ENCODE results near the gene KIR2DL4.
"Not testable (repeated sequence)": the region's sequence is repeated elsewhere in the genome, so short reads cannot be mapped to it uniquely, and the experiment has no call there.

Gene KIR2DL4

GRCh38 chr19:54817670-54818536, 14.5 kb downstream of the KIR2DL4 start:
- TF ChIP-seq, protein P1, sequence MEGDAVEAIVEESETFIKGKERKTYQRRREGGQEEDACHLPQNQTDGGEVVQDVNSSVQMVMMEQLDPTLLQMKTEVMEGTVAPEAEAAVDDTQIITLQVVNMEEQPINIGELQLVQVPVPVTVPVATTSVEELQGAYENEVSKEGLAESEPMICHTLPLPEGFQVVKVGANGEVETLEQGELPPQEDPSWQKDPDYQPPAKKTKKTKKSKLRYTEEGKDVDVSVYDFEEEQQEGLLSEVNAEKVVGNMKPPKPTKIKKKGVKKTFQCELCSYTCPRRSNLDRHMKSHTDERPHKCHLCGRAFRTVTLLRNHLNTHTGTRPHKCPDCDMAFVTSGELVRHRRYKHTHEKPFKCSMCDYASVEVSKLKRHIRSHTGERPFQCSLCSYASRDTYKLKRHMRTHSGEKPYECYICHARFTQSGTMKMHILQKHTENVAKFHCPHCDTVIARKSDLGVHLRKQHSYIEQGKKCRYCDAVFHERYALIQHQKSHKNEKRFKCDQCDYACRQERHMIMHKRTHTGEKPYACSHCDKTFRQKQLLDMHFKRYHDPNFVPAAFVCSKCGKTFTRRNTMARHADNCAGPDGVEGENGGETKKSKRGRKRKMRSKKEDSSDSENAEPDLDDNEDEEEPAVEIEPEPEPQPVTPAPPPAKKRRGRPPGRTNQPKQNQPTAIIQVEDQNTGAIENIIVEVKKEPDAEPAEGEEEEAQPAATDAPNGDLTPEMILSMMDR (IDR thresholded peaks at IDR 0.05; ENCODE audit: unreplicated experiment in 3 of 3), result no peak
- peaks cover 6% of the 10 kb centered on the region for H3K36me3 Mint-ChIP-seq (ENCODE audit: low read depth)
- H3K27ac Mint-ChIP-seq, result no peak overlapping the region
- no peak overlapping the region for H3K4me3 Mint-ChIP-seq
- peaks cover 67% of the 10 kb centered on the region for H3K9me3 Mint-ChIP-seq
- no peaks in the 10 kb centered on the region for H3K27me3 Mint-ChIP-seq (ENCODE audit: low read depth)
- no peaks in the 10 kb centered on the region for H3K4me1 Mint-ChIP-seq

GRCh38 chr19:54824416-54824815, 21.0 kb downstream of the KIR2DL4 start:
- not testable (repeated sequence) for H3K4me1 Mint-ChIP-seq; H3K36me3 Mint-ChIP-seq (ENCODE audit: low read depth); H3K27me3 Mint-ChIP-seq (ENCODE audit: low read depth); H3K27ac Mint-ChIP-seq; H3K4me3 Mint-ChIP-seq
- H3K9me3 Mint-ChIP-seq, result peaks cover 41% of the 10 kb centered on the region

- H3K36me3 Mint-ChIP-seq (ENCODE audit: low read depth); H3K4me3 Mint-ChIP-seq; H3K27me3 Mint-ChIP-seq (ENCODE audit: low read depth); H3K4me1 Mint-ChIP-seq; H3K27ac Mint-ChIP-seq: not testable (repeated sequence)
- peaks cover 41% of the 10 kb centered on the region for H3K9me3 Mint-ChIP-seq
Measured at GRCh38 chr19:54825326-54825725, 21.9 kb downstream of the KIR2DL4 start.

DNA sequence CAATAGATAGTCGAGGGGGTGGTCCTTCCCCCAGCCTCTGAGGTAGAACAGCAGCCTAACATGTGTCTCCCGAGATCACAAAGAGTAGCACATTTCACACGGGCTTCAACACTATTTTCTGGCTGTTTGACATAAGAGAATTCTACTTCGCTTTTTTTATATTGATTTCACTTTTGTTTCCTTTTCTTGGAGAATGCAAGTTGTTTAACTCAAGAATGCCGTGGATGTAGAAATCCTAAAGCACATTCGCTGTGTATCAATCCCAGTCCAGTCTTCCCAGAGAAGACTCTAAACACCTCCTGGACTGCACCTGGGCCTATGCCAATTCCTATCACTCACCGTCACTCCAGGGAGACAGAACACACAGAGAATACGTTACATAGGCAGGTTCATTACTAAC, 24.7 kb downstream of the KIR2DL4 start:
- H3K4me1 Mint-ChIP-seq; H3K27ac Mint-ChIP-seq; H3K27me3 Mint-ChIP-seq (ENCODE audit: low read depth); H3K4me3 Mint-ChIP-seq; H3K36me3 Mint-ChIP-seq (ENCODE audit: low read depth): not testable (repeated sequence)
- peaks cover 43% of the 10 kb centered on the region for H3K9me3 Mint-ChIP-seq

GRCh38 chr19:54832496-54832895, 29.1 kb downstream of the KIR2DL4 start, which contains the start of gene KIR2DS4:
KIR2DS4 (plus strand) TSS chr19:54832676.
- peaks cover 43% of the 10 kb centered on the region for H3K9me3 Mint-ChIP-seq
- H3K4me1 Mint-ChIP-seq; H3K36me3 Mint-ChIP-seq (ENCODE audit: low read depth); H3K4me3 Mint-ChIP-seq; H3K27me3 Mint-ChIP-seq (ENCODE audit: low read depth); H3K27ac Mint-ChIP-seq: not testable (repeated sequence)

DNA sequence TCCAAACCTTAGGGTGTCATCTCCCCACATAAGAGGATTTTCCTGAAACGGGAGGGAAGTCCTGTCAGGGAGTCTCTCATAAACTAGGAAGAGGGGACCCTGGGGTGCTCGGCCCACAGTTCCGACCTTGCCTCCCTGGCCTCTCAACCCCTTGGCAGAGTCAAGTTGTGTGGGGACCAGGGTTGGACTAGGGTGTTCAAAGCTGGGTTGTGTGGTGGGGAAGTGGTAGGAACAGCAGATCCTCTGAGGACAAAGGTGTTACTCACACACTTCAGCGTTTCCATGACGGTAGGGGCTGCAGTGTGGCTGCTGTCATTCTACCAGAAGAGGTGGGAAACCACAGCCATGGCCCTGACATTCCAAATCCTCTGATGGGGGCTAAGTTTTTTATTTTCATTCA, 31.7 kb downstream of the KIR2DL4 start:
- H3K27me3 Mint-ChIP-seq (ENCODE audit: low read depth); H3K36me3 Mint-ChIP-seq (ENCODE audit: low read depth); H3K4me1 Mint-ChIP-seq; H3K27ac Mint-ChIP-seq; H3K4me3 Mint-ChIP-seq: not testable (repeated sequence)
- H3K9me3 Mint-ChIP-seq, result peaks cover 47% of the 10 kb centered on the region

DNA sequence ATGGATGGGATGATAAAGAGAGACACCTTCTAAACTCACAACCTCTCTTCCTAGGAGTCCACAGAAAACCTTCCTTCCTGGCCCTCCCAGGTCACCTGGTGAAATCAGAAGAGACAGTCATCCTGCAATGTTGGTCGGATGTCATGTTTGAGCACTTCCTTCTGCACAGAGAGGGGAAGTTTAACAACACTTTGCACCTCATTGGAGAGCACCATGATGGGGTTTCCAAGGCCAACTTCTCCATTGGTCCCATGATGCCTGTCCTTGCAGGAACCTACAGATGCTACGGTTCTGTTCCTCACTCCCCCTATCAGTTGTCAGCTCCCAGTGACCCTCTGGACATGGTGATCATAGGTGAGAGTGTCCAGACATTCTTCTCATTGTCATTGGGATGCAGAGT, 34.1 kb downstream of the KIR2DL4 start:
- peaks cover 33% of the 10 kb centered on the region for H3K9me3 Mint-ChIP-seq
- H3K36me3 Mint-ChIP-seq (ENCODE audit: low read depth); H3K4me3 Mint-ChIP-seq; H3K27me3 Mint-ChIP-seq (ENCODE audit: low read depth); H3K4me1 Mint-ChIP-seq; H3K27ac Mint-ChIP-seq: not testable (repeated sequence)

GRCh38 chr19:54843171-54843570, 39.8 kb downstream of the KIR2DL4 start:
- H3K36me3 Mint-ChIP-seq (ENCODE audit: low read depth); H3K4me3 Mint-ChIP-seq; H3K27ac Mint-ChIP-seq; H3K27me3 Mint-ChIP-seq (ENCODE audit: low read depth); H3K4me1 Mint-ChIP-seq: not testable (repeated sequence)
- peaks cover 43% of the 10 kb centered on the region for H3K9me3 Mint-ChIP-seq

GRCh38 chr19:54850061-54850640, 46.7 kb downstream of the KIR2DL4 start, which contains the start of gene KIR3DL2:
KIR3DL2 (plus strand) TSS chr19:54850443; CDS start chr19:54850476, 33 bp downstream.
- peaks cover 64% of the 10 kb centered on the region for H3K9me3 Mint-ChIP-seq

GRCh38 chr19:54850930-54851329, 47.5 kb downstream of the KIR2DL4 start:
- H3K4me1 Mint-ChIP-seq, result no peaks in the 10 kb centered on the region
- H3K4me3 Mint-ChIP-seq, result no peak overlapping the region
- H3K27me3 Mint-ChIP-seq (ENCODE audit: low read depth), result no peaks in the 10 kb centered on the region
- H3K27ac Mint-ChIP-seq, result no peak overlapping the region
- TF ChIP-seq, protein P1 (IDR thresholded peaks at IDR 0.05; ENCODE audit: unreplicated experiment in 3 of 3), result no peak
- peaks cover 66% of the 10 kb centered on the region for H3K9me3 Mint-ChIP-seq
- H3K36me3 Mint-ChIP-seq (ENCODE audit: low read depth), result no peaks in the 10 kb centered on the region

More at GRCh38 chr19:54850061-54850640, 46.7 kb downstream of the KIR2DL4 start, which contains the start of gene KIR3DL2:
- not testable (repeated sequence) for H3K4me3 Mint-ChIP-seq; H3K27ac Mint-ChIP-seq; H3K36me3 Mint-ChIP-seq (ENCODE audit: low read depth); H3K4me1 Mint-ChIP-seq; H3K27me3 Mint-ChIP-seq (ENCODE audit: low read depth)
